ENCODE data around the gene OTX1. TPM values are rescaled to one million over a fixed set of nuclear protein-coding genes. Genes with fewer than 3 reads are reported as not detected.

Gene OTX1
- total RNA-seq, 3 donors from 2014 or later (not counting 1 experiment from before 2014, with no cell fraction given) = not detected

- TF ChIP-seq, protein P1, sequence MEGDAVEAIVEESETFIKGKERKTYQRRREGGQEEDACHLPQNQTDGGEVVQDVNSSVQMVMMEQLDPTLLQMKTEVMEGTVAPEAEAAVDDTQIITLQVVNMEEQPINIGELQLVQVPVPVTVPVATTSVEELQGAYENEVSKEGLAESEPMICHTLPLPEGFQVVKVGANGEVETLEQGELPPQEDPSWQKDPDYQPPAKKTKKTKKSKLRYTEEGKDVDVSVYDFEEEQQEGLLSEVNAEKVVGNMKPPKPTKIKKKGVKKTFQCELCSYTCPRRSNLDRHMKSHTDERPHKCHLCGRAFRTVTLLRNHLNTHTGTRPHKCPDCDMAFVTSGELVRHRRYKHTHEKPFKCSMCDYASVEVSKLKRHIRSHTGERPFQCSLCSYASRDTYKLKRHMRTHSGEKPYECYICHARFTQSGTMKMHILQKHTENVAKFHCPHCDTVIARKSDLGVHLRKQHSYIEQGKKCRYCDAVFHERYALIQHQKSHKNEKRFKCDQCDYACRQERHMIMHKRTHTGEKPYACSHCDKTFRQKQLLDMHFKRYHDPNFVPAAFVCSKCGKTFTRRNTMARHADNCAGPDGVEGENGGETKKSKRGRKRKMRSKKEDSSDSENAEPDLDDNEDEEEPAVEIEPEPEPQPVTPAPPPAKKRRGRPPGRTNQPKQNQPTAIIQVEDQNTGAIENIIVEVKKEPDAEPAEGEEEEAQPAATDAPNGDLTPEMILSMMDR (IDR thresholded peaks at IDR 0.05) = no peak
- Histone ChIP-seq H3K36me3 (ENCODE audit: control insufficient read depth, insufficient read depth, low read length) (no peaks in the 10 kb centered on the region), H3K4me3 (ENCODE audit: low read length) (no peak overlapping the region), H3K9me3 (ENCODE audit: control insufficient read depth, insufficient read depth, low read length) (no peaks in the 10 kb centered on the region), H3K27ac (ENCODE audit: low read length) (no peak overlapping the region), H3K27me3 (ENCODE audit: control insufficient read depth, insufficient read depth, low read length) (peaks cover 68% of the 10 kb centered on the region), H3K4me1 (ENCODE audit: control insufficient read depth, insufficient read depth, low read length) (peaks cover 79% of the 10 kb centered on the region)
- DNase-seq = no peak
- intact Hi-C loops (cut with micrococcal nuclease) = no loop called here
- peak overlapping the region; percentile 45 for H3K4me3 Mint-ChIP-seq
- peaks cover 55 to 69% of the 10 kb centered on the region in 2 donors for H3K4me1 Mint-ChIP-seq
- no peaks in the 10 kb centered on the region for H3K9me3 Mint-ChIP-seq
- H3K27me3 Mint-ChIP-seq (ENCODE audit: low read depth in 2 of 2) = peaks cover 77 to 78% of the 10 kb centered on the region in 2 donors
- peaks cover 6% of the 10 kb centered on the region for H3K36me3 Mint-ChIP-seq
- 12% methylated on average over 42 of the region's 42 CpGs for WGBS (ENCODE audit: insufficient coverage)
- ATAC-seq = no peak
- no peak overlapping the region for H3K27ac Mint-ChIP-seq
Measured at GRCh38 chr2:63051795-63052333, 1.2 kb downstream of the OTX1 start.

GRCh38 chr2:63052411-63053080, 1.9 kb downstream of the OTX1 start:
- intact Hi-C loops (cut with micrococcal nuclease) = no loop called here
- WGBS (ENCODE audit: insufficient coverage) = 27% methylated on average over 27 of the region's 27 CpGs
- H3K36me3 ChIP-seq (ENCODE audit: control insufficient read depth, insufficient read depth, low read length) = no peaks in the 10 kb centered on the region
- H3K9me3 Mint-ChIP-seq = no peaks in the 10 kb centered on the region
- no peak overlapping the region for H3K27ac ChIP-seq (ENCODE audit: low read length)
- no peak for DNase-seq
- peaks cover 6% of the 10 kb centered on the region for H3K36me3 Mint-ChIP-seq
- H3K9me3 ChIP-seq (ENCODE audit: control insufficient read depth, insufficient read depth, low read length) = no peaks in the 10 kb centered on the region
- H3K4me1 ChIP-seq (ENCODE audit: control insufficient read depth, insufficient read depth, low read length) = peaks cover 76% of the 10 kb centered on the region
- TF ChIP-seq, protein P1 (IDR thresholded peaks at IDR 0.05) = no peak
- peaks cover 70% of the 10 kb centered on the region for H3K27me3 ChIP-seq (ENCODE audit: control insufficient read depth, insufficient read depth, low read length)
- H3K27ac Mint-ChIP-seq = no peak overlapping the region
- H3K4me1 Mint-ChIP-seq = peaks cover 61 to 69% of the 10 kb centered on the region in 2 donors
- H3K4me3 Mint-ChIP-seq = peak overlapping the region; percentile 45
- ATAC-seq = no peak
- H3K27me3 Mint-ChIP-seq (ENCODE audit: low read depth in 2 of 2) = peaks cover 79 to 82% of the 10 kb centered on the region in 2 donors
- H3K4me3 ChIP-seq (ENCODE audit: low read length) = no peak overlapping the region

- peaks cover 79 to 85% of the 10 kb centered on the region in 2 donors for H3K27me3 Mint-ChIP-seq (ENCODE audit: low read depth in 2 of 2)
Measured at GRCh38 chr2:63053081-63053888, 2.7 kb downstream of the OTX1 start.

More at GRCh38 chr2:63053081-63053888, 2.7 kb downstream of the OTX1 start:
- peak overlapping the region; percentile 52 for H3K4me3 Mint-ChIP-seq
- Histone ChIP-seq H3K4me1 (ENCODE audit: control insufficient read depth, insufficient read depth, low read length) (peaks cover 76% of the 10 kb centered on the region), H3K4me3 (ENCODE audit: low read length) (no peak overlapping the region), H3K9me3 (ENCODE audit: control insufficient read depth, insufficient read depth, low read length) (no peaks in the 10 kb centered on the region), H3K27ac (ENCODE audit: low read length) (no peak overlapping the region), H3K36me3 (ENCODE audit: control insufficient read depth, insufficient read depth, low read length) (no peaks in the 10 kb centered on the region), H3K27me3 (ENCODE audit: control insufficient read depth, insufficient read depth, low read length) (peaks cover 71% of the 10 kb centered on the region)
- H3K36me3 Mint-ChIP-seq = peaks cover 6% of the 10 kb centered on the region
- intact Hi-C loops (cut with micrococcal nuclease) = no loop called here
- H3K9me3 Mint-ChIP-seq = no peaks in the 10 kb centered on the region
- no peak for DNase-seq
- peaks cover 64% of the 10 kb centered on the region in 2 donors for H3K4me1 Mint-ChIP-seq
- 16% methylated on average over 29 of the region's 34 CpGs for WGBS (ENCODE audit: insufficient coverage)
- TF ChIP-seq, protein P1 (IDR thresholded peaks at IDR 0.05) = no peak
- H3K27ac Mint-ChIP-seq = no peak overlapping the region
- no peak for ATAC-seq
